DMS79 (cell line): ENCODE data around the gene MAML3.

ENCODE experiments used
- DNase-seq: peaks from one replicate; lab custom pipeline; 2025; lab: John Stamatoyannopoulos, UW

MAML3 gene

GRCh38 chr4:139685180-139685579 is 468.8 kb downstream of the MAML3 start:
- no peak for DNase-seq

- no peak for DNase-seq
These were observed 469.6 kb downstream of the MAML3 start for GRCh38 chr4:139684351-139684750.

GRCh38 chr4:139682741-139683151 is 471.2 kb downstream of the MAML3 start:
- no peak for DNase-seq

- DNase-seq, result no peak
These were observed 471.7 kb downstream of the MAML3 start for GRCh38 chr4:139682309-139682708.

GRCh38 chr4:139676913-139677585 is 476.9 kb downstream of the MAML3 start:
- DNase-seq, result no peak

GRCh38 chr4:139676365-139676764 is 477.6 kb downstream of the MAML3 start:
- DNase-seq, result no peak

- DNase-seq, result no peak
These were observed 478.3 kb downstream of the MAML3 start for GRCh38 chr4:139675651-139676050.

GRCh38 chr4:139674875-139675550 is 479.0 kb downstream of the MAML3 start:
- DNase-seq, result no peak

GRCh38 chr4:139672732-139673131 is 481.3 kb downstream of the MAML3 start:
- DNase-seq, result no peak

GRCh38 chr4:139672215-139672614 is 481.8 kb downstream of the MAML3 start:
- no peak for DNase-seq

GRCh38 chr4:139670775-139671174 is 483.2 kb downstream of the MAML3 start:
- DNase-seq, result no peak

- no peak for DNase-seq
These were observed 484.1 kb downstream of the MAML3 start for GRCh38 chr4:139669890-139670289.

GRCh38 chr4:139669335-139669734 is 484.6 kb downstream of the MAML3 start:
- DNase-seq, result no peak

GRCh38 chr4:139668658-139669201 is 485.3 kb downstream of the MAML3 start:
- no peak for DNase-seq

GRCh38 chr4:139668036-139668435 is 485.9 kb downstream of the MAML3 start:
- no peak for DNase-seq
